ENCODE measurements around the gene LHB.

The LHB gene

GRCh38 chr19:49016067-49016839 lies 638 bp downstream of the LHB start:
- Histone ChIP-seq H3K27me3 (ENCODE audit: insufficient read depth, low read depth, severe bottlenecking) (no peaks in the 10 kb centered on the region), H3K4me3 (ENCODE audit: low read depth, low read length) (no peak overlapping the region), H3K36me3 (peaks cover 45% of the 10 kb centered on the region), H3K27ac (no peak overlapping the region), H3K9me3 (ENCODE audit: severe bottlenecking) (no peaks in the 10 kb centered on the region)
- TF ChIP-seq CTCF (IDR thresholded peaks at IDR 0.05; ENCODE audit: low read depth, low read length) = no peak
- no peak for DNase-seq

GRCh38 chr19:49014870-49015255 lies 2.0 kb downstream of the LHB start:
- Histone ChIP-seq H3K4me3 (ENCODE audit: low read depth, low read length) (no peak overlapping the region), H3K9me3 (ENCODE audit: severe bottlenecking) (no peaks in the 10 kb centered on the region), H3K36me3 (peaks cover 55% of the 10 kb centered on the region), H3K27me3 (ENCODE audit: insufficient read depth, low read depth, severe bottlenecking) (no peaks in the 10 kb centered on the region), H3K27ac (peak overlapping the region; percentile 76)
- TF ChIP-seq CTCF (IDR thresholded peaks at IDR 0.05; ENCODE audit: low read depth, low read length) = no peak
- peak; percentile 67 for DNase-seq

- TF ChIP-seq CTCF (IDR thresholded peaks at IDR 0.05; ENCODE audit: low read depth, low read length) = no peak
- DNase-seq = peak; percentile 81
- Histone ChIP-seq H3K4me3 (ENCODE audit: low read depth, low read length) (no peak overlapping the region), H3K27ac (peak overlapping the region; percentile 76), H3K27me3 (ENCODE audit: insufficient read depth, low read depth, severe bottlenecking) (no peaks in the 10 kb centered on the region), H3K9me3 (ENCODE audit: severe bottlenecking) (no peaks in the 10 kb centered on the region), H3K36me3 (peaks cover 61% of the 10 kb centered on the region)
Measured at GRCh38 chr19:49014123-49014869, 2.6 kb downstream of the LHB start.

- Histone ChIP-seq H3K27me3 (ENCODE audit: insufficient read depth, low read depth, severe bottlenecking) (no peaks in the 10 kb centered on the region), H3K36me3 (peaks cover 78% of the 10 kb centered on the region), H3K27ac (no peak overlapping the region), H3K9me3 (ENCODE audit: severe bottlenecking) (no peaks in the 10 kb centered on the region), H3K4me3 (ENCODE audit: low read depth, low read length) (no peak overlapping the region)
- no peak for DNase-seq
- no peak for TF ChIP-seq CTCF (IDR thresholded peaks at IDR 0.05; ENCODE audit: low read depth, low read length)
Measured at GRCh38 chr19:49011194-49011593, 5.7 kb downstream of the LHB start.

GRCh38 chr19:49010453-49010852 lies 6.4 kb downstream of the LHB start:
- no peaks in the 10 kb centered on the region for H3K9me3 ChIP-seq (ENCODE audit: severe bottlenecking)
- H3K36me3 ChIP-seq = peaks cover 75% of the 10 kb centered on the region
- no peak for DNase-seq
- no peak overlapping the region for H3K27ac ChIP-seq
- no peak for TF ChIP-seq CTCF (IDR thresholded peaks at IDR 0.05; ENCODE audit: low read depth, low read length)
- H3K4me3 ChIP-seq (ENCODE audit: low read depth, low read length) = no peak overlapping the region
- no peaks in the 10 kb centered on the region for H3K27me3 ChIP-seq (ENCODE audit: insufficient read depth, low read depth, severe bottlenecking)
